ENCODE data around the gene GPRIN2.
"Not testable (repeated sequence)": the region's sequence is repeated elsewhere in the genome, so short reads cannot be mapped to it uniquely, and the experiment has no call there.

Gene GPRIN2

DNA sequence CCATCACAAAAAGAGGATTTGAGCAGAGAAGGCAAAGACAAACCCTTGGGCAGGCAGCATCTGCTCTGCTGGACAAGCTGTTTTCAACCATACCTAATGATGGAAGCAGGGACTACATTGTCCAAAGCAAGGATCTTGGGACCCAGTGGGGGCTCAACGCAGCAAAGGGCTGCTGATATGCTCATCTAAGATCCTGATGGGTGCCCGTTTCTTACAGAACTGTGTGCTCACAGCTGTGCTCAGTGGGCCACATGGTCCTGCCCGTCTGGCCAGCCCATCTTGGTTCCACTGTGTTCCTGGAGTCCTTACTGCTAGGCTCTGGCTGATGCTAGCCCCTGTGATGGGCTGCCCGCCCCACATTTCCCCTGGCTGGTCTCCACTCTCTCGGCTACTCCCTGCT, 36.1 kb downstream of the GPRIN2 start:
- no peak for DNase-seq (ENCODE audit: low spot score)

DNA sequence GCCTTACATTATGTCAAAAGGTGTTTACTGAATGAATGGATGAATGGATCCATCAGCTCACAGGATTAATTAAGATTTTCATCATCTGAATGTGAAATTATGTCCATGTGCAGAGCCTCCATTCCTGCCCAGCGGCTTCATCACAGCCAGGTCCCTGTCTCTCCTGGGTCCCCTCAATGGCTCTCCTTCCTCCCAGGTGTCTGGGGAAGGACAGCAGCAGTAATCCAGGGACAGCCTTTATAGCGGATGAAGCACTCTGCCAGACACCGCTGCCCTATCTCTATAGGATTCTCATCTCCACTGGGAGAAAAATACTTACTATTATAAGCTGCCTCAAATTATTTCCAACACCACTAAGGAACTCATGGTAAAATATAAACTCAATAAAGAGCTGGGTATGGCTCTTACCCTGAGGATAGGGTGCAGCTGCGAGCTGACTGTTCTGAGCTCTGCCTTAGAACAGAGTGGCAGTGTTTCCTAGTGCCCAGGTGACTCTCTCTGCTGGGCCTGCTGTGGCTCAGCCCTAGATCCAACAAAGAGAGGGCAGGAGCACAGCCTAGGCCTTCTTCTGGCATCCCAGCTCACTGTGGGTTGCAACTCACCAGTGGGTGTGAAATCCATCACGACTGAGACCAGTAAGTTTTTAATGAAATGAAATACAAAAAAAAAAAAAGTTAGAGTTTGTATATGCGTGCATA, 38.3 kb downstream of the GPRIN2 start:
- DNase-seq (ENCODE audit: low spot score): no peak

DNA sequence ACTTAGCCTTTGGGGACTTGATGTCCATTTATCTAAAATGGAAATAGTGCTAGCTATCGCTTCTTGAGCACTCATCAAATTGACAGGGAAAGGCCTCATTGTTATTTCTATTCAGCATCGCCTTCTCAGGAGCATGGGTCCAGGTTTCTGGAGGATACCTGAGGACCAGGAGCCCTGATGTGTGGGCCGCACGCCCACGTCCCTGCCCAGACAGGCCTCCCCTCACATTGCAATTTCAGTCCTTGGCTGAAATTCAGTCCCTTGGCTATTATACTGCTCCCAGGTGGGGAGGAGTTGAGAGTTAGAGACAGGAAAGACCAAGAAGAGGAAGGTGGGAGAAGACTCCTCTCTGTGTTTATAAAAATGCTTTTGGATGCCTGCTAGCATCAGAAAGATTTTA, 38.9 kb downstream of the GPRIN2 start:
- no peak for DNase-seq (ENCODE audit: low spot score)

DNA sequence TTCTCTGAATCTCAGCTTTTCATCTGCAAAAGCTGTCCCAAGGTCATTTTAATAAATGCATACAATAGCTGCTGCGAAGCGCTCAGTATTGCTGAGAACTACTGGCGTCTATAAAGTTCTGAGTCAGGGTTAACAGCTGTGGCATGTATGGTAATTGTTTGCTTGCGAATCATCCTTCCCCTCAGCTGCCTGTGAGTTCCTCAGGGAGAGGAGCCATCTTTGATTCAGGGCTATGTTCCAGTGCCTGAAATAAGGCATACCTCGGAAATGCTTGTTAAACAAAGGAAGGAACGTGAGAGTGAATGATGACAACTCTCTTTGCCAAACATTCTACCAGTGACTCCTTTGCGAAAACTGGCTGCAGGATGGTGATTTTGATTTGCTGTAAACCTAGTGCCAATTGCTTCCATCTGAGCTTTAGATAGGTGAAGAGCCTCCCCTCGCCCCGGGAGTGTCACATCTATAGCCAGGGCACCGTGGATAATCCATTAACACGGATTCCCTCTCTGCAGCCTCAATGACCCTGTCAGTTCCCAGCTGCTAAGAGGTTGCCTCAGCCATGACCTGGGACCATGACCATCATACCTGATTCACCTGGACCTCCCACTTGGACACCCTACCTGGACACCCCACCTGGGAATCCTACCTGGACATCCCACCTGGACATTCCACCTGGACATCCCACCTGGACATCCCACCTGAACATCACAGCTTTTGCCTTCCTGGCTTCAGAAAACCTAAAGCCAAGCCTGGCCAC, 39.6 kb downstream of the GPRIN2 start:
- DNase-seq (ENCODE audit: low spot score): peak; percentile 49

DNA sequence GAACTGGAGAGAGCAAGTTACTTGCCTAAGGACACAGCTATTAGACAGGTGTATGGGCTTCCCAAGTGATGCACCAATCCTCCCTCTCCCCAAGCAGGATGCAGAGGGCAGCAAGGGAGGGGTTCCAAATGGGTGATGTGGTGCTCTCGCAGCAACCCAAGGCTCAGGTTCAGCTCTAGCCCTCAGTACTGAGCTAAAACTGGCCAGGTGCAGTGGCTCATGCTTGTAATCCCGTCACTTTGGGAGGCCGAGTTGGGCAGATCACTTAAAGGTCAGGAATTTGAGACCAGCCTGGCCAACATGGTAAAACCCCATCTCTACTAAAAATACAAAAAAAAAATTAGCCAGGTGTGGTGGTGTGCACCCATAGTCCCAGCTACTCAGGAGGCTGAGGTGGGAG, 40.7 kb downstream of the GPRIN2 start:
- no peak for DNase-seq (ENCODE audit: low spot score)

DNA sequence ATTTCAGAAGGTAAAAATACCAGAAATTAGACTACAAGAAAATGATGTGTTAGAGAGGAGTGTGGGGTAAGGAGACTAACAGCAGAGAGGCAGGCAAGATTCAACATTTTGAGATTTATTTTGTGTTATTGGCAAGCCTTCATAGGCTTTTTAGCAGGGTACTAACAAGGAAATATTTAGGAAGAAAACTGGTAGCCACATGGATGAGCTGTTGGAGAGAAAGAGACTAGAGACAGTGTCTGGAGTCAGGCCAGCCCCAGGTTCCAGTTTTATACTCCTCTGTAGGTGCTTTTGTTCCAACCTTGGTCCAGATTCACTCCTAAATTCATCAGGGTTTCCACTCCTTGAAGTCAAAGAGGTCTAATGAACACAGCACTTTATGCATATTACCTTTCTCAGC, 41.1 kb downstream of the GPRIN2 start:
- DNase-seq (ENCODE audit: low spot score): no peak

DNA sequence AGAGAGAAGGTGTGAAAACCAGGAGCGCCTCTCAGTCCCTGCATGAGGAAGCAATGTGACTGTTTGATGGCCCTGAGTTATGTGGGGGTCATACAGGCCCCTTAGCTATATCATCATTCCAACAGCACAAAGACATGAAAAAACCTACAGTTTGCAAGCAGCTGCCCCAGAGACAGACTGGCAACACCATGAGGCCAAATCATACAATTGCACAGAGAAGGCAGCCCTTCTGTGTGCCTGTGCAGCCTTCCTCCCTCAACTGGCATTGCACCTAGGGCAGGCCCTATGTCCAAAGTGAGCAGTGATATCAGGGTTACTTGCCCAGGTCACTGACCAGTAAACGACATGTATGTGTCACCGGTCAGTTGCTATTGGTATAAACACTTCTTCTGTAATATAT, 41.6 kb downstream of the GPRIN2 start:
- DNase-seq (ENCODE audit: low spot score): no peak

DNA sequence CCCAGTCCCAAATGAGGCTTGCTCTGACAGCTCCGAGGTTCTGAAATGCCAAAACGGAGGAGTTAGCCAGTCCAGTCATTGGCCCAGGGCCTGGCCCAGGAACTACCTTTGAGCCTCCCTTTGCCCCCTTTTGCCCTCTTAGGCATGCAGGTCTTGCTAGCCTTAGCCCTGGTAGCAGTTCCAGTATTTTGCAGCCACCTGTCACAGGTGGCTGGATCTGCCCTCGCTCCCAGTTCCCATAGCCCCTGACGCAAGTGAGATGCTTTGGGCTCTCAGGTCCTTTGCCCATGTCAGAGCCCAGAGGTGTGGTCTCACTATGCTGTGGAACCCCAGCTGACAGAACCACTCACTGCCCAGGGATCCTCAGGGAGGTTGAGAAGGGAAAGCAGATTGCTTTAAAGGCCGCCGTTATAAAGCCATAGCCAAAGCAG, 42.0 kb downstream of the GPRIN2 start:
- DNase-seq (ENCODE audit: low spot score): no peak

DNA sequence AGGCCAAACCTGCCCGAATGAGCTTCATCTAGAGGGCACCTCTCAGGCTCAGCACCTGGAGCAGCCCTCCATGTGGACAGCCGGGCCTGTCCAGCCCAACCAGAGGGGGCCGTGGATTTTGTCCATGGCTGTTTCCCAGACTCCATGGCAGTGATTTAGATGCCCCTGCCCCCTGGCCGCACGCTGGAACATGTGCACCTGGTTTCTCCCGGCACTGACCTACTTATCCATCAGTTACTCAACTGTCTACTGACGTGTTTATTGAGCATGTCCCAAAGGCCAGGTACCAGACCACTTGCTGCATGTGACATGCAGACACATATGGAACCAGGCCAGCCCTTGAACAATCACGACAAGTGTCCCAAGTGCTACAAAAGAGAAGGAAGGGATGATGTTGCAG, 43.1 kb downstream of the GPRIN2 start:
- not testable (repeated sequence) for DNase-seq (ENCODE audit: low spot score)

DNA sequence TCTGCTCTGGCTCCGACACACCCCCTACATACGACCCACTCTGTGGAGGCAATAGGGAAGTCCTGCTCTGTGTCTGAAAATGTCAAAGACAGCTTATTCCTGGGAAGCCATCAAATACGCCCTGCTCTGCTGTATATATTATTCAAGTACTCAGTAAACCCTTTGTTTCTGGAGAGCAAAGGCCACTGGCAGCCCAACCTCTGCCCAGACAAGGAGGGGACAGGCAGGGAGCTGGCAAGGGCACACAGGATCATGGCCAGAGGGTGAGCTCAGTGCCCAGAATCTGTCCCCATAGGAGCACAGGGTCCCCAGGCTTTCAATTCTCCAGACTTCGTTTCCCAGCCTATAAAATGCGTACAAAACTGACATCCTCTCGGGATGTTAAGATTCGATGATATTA, 43.7 kb downstream of the GPRIN2 start:
- not testable (repeated sequence) for DNase-seq (ENCODE audit: low spot score)

DNA sequence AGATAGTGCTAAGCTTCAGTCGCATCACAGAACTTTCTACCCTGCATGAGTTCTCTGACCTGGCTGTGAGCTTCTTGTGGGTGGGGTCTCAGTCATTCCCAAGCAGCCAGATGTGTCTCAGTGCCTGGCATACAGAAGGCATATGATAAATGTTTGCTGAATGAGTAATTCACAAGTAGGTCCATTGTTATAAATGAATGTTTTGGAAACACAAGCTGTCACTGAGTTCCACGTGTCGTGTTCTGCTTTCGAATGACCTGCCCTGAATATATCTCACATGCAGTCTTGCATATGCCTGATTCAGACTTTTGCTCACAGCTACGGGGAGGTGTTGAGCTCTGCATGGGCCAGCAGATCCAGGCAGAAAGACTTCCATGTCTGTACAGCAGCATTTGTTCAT, 44.5 kb downstream of the GPRIN2 start:
- DNase-seq (ENCODE audit: low spot score): not testable (repeated sequence)

Data from LoVo (cell line).